WTC11 (cell line): Measurements from ENCODE around the gene NRP2. TPM values are rescaled to one million over a fixed set of nuclear protein-coding genes. Genes with fewer than 3 reads are reported as not detected.

Source experiments
- ATAC-seq: fragments of 200-7000 bp; cut with Tn5 transposase; 2 replicates; pipeline ENCODE4 v1.10.0; 2021; ENCODE audit warnings: mild to moderate bottlenecking, moderate library complexity
- CTCF ChIA-PET: fragments of 300-600 bp; sonication (Branson Sonifier 250); formaldehyde crosslinking; loops from one replicate; lab custom pipeline; 2021; ENCODE audit warnings: antibody characterized with exemption; lab: Charles Lee
- POLR2A ChIA-PET: fragments of 350-600 bp; sonication (Branson Sonifier 250); formaldehyde crosslinking; loops from one replicate; lab custom pipeline; 2021; ENCODE audit warnings: antibody characterized with exemption; lab: Charles Lee
- DNase-seq: peaks from one replicate; pipeline ENCODE4 v3.0.0; 2021; ENCODE audit warnings: low spot score
- H3K27ac Mint-ChIP-seq: 2 replicates; pipeline ENCODE4 v1.8.0; 2021; ENCODE audit warnings: mixed read lengths
- H3K27me3 Mint-ChIP-seq: 2 replicates; pipeline ENCODE4 v1.8.0; 2021; ENCODE audit warnings: low read depth, mild to moderate bottlenecking, moderate library complexity, mixed read lengths
- H3K36me3 Mint-ChIP-seq: 2 replicates; pipeline ENCODE4 v1.8.0; 2021; ENCODE audit warnings: mixed read lengths
- H3K4me1 Mint-ChIP-seq: 2 replicates; pipeline ENCODE4 v1.8.0; 2022; ENCODE audit warnings: mixed read lengths
- H3K4me3 Mint-ChIP-seq: 2 replicates; pipeline ENCODE4 v1.8.0; 2021; ENCODE audit warnings: mild to moderate bottlenecking, moderate library complexity, mixed read lengths
- H3K9me3 Mint-ChIP-seq: 2 replicates; pipeline ENCODE4 v1.8.0; 2021; ENCODE audit warnings: mixed read lengths
- CBFB ChIP-seq: sonication (generic); formaldehyde crosslinking; IDR thresholded peaks from 2 replicates; pipeline ENCODE4 v1.8.1; 2022; ENCODE audit warnings: mild to moderate bottlenecking, low read depth, missing genetic modification reagents
- CDX4 ChIP-seq: fragments of 250-450 bp; sonication (Bioruptor Pico); IDR thresholded peaks from 2 replicates; pipeline ENCODE4 v1.9.0; 2021; ENCODE audit warnings: moderate library complexity, mild to moderate bottlenecking, inconsistent platforms, borderline replicate concordance
- ESRRA ChIP-seq: sonication (generic); formaldehyde crosslinking; IDR thresholded peaks from 2 replicates; pipeline ENCODE4 v1.8.1; 2022; ENCODE audit warnings: mild to moderate bottlenecking, missing genetic modification reagents, borderline replicate concordance
- FOXJ3 ChIP-seq: sonication (generic); formaldehyde crosslinking; IDR thresholded peaks from 2 replicates; pipeline ENCODE4 v1.9.0; 2021; ENCODE audit warnings: missing genetic modification reagents, mild to moderate bottlenecking, borderline replicate concordance
- HMGA2 ChIP-seq: fragments of 250-450 bp; sonication (Bioruptor Pico); IDR thresholded peaks from 2 replicates; pipeline ENCODE4 v1.4.0; 2021; ENCODE audit warnings: mild to moderate bottlenecking, moderate library complexity
- IRF1 ChIP-seq: sonication (generic); formaldehyde crosslinking; IDR thresholded peaks from 2 replicates; pipeline ENCODE4 v1.8.0; 2023; ENCODE audit warnings: missing genetic modification reagents
- NFE2L1 ChIP-seq: sonication (generic); formaldehyde crosslinking; IDR thresholded peaks from 2 replicates; pipeline ENCODE4 v1.8.1; 2023; ENCODE audit warnings: missing genetic modification reagents
- NFYB ChIP-seq: sonication (generic); formaldehyde crosslinking; conservative IDR thresholded peaks from 2 replicates; pipeline ENCODE4 v1.8.0; 2022; ENCODE audit warnings: low read depth, missing genetic modification reagents
- NR2C2 ChIP-seq: sonication (generic); formaldehyde crosslinking; IDR thresholded peaks from 2 replicates; pipeline ENCODE4 v1.8.0; 2022; ENCODE audit warnings: mild to moderate bottlenecking, missing genetic modification reagents
- PREB ChIP-seq: sonication (generic); formaldehyde crosslinking; IDR thresholded peaks from 2 replicates; pipeline ENCODE4 v1.8.1; 2022; ENCODE audit warnings: mild to moderate bottlenecking, missing genetic modification reagents, moderate library complexity, borderline replicate concordance
- SMAD4 ChIP-seq: sonication (generic); formaldehyde crosslinking; IDR thresholded peaks from 2 replicates; pipeline ENCODE4 v1.8.0; 2022; ENCODE audit warnings: mild to moderate bottlenecking, missing genetic modification reagents
- SOX15 ChIP-seq: fragments of 250-450 bp; sonication (Bioruptor Pico); IDR thresholded peaks from 2 replicates; pipeline ENCODE4 v1.9.0; 2021; ENCODE audit warnings: mild to moderate bottlenecking
- SP1 ChIP-seq: sonication (generic); formaldehyde crosslinking; conservative IDR thresholded peaks from 2 replicates; pipeline ENCODE4 v1.8.1; 2022; ENCODE audit warnings: missing genetic modification reagents
- TEAD1 ChIP-seq: sonication (generic); formaldehyde crosslinking; IDR thresholded peaks from 2 replicates; pipeline ENCODE4 v1.8.0; 2022; ENCODE audit warnings: mild to moderate bottlenecking, missing genetic modification reagents
- TEAD4 ChIP-seq: sonication (generic); formaldehyde crosslinking; IDR thresholded peaks from 2 replicates; pipeline ENCODE4 v1.8.0; 2022; ENCODE audit warnings: mild to moderate bottlenecking, missing genetic modification reagents
- ZBTB21 ChIP-seq: sonication (generic); formaldehyde crosslinking; IDR thresholded peaks from 2 replicates; pipeline ENCODE4 v1.8.1; 2023; ENCODE audit warnings: mild to moderate bottlenecking, missing genetic modification reagents, borderline replicate concordance
- ZMAT4 ChIP-seq: fragments of 250-450 bp; sonication (Bioruptor Pico); IDR thresholded peaks from 2 replicates; pipeline ENCODE4 v1.9.0; 2021; ENCODE audit warnings: mild to moderate bottlenecking
- ZNF138 ChIP-seq: sonication (generic); formaldehyde crosslinking; conservative IDR thresholded peaks from 2 replicates; pipeline ENCODE4 v1.8.1; 2022; ENCODE audit warnings: mild to moderate bottlenecking, moderate library complexity, missing genetic modification reagents
- ZNF219 ChIP-seq: sonication (generic); formaldehyde crosslinking; IDR thresholded peaks from 2 replicates; pipeline ENCODE4 v1.8.0; 2023; ENCODE audit warnings: missing genetic modification reagents, mild to moderate bottlenecking, borderline replicate concordance
- ZNF263 ChIP-seq: sonication (generic); formaldehyde crosslinking; IDR thresholded peaks from 2 replicates; pipeline ENCODE4 v1.8.1; 2022; ENCODE audit warnings: low read depth, mild to moderate bottlenecking, moderate library complexity, missing genetic modification reagents
- ZNF317 ChIP-seq: sonication (generic); formaldehyde crosslinking; IDR thresholded peaks from 2 replicates; pipeline ENCODE4 v1.8.1; 2023; ENCODE audit warnings: low read depth, mild to moderate bottlenecking, moderate library complexity, missing genetic modification reagents, borderline replicate concordance
- total RNA-seq: library from RNA; stranded (reverse); gene quantifications from 3 replicates; pipeline ENCODE4 v1.2.3, GENCODE V29; 2021
- TF ChIP-seq, protein P1 (sequence below): fragments of 250-450 bp; sonication (Bioruptor Pico); IDR thresholded peaks from 2 replicates; pipeline ENCODE4 v1.9.0; 2021; ENCODE audit warnings: mild to moderate bottlenecking
- TF ChIP-seq, protein P2 (sequence below): sonication (generic); formaldehyde crosslinking; IDR thresholded peaks from 2 replicates; pipeline ENCODE4 v1.8.1; 2022; ENCODE audit warnings: low read depth, mild to moderate bottlenecking, moderate library complexity, missing genetic modification reagents, borderline replicate concordance
- TF ChIP-seq, protein P3 (sequence below): sonication (generic); formaldehyde crosslinking; IDR thresholded peaks from 2 replicates; pipeline ENCODE4 v1.8.0; 2022; ENCODE audit warnings: mild to moderate bottlenecking, missing genetic modification reagents

Gene NRP2
- total RNA-seq, 1 experiment from 2014 or later, result 41.0 TPM

- TF ChIP-seq, protein P1, sequence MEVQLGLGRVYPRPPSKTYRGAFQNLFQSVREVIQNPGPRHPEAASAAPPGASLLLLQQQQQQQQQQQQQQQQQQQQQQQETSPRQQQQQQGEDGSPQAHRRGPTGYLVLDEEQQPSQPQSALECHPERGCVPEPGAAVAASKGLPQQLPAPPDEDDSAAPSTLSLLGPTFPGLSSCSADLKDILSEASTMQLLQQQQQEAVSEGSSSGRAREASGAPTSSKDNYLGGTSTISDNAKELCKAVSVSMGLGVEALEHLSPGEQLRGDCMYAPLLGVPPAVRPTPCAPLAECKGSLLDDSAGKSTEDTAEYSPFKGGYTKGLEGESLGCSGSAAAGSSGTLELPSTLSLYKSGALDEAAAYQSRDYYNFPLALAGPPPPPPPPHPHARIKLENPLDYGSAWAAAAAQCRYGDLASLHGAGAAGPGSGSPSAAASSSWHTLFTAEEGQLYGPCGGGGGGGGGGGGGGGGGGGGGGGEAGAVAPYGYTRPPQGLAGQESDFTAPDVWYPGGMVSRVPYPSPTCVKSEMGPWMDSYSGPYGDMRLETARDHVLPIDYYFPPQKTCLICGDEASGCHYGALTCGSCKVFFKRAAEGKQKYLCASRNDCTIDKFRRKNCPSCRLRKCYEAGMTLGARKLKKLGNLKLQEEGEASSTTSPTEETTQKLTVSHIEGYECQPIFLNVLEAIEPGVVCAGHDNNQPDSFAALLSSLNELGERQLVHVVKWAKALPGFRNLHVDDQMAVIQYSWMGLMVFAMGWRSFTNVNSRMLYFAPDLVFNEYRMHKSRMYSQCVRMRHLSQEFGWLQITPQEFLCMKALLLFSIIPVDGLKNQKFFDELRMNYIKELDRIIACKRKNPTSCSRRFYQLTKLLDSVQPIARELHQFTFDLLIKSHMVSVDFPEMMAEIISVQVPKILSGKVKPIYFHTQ (CRISPR knock-in tag), result no peak
- TF ChIP-seq ZBTB21 (CRISPR knock-in tag) (no peak), SMAD4 (CRISPR knock-in tag) (no peak), NFYB (CRISPR knock-in tag) (no peak), ZNF263 (CRISPR knock-in tag) (no peak), FOXJ3 (CRISPR knock-in tag) (no peak), HMGA2 (no peak)
- TF ChIP-seq, protein P2, sequence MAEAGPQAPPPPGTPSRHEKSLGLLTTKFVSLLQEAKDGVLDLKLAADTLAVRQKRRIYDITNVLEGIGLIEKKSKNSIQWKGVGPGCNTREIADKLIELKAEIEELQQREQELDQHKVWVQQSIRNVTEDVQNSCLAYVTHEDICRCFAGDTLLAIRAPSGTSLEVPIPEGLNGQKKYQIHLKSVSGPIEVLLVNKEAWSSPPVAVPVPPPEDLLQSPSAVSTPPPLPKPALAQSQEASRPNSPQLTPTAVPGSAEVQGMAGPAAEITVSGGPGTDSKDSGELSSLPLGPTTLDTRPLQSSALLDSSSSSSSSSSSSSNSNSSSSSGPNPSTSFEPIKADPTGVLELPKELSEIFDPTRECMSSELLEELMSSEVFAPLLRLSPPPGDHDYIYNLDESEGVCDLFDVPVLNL (CRISPR knock-in tag), result no peak
Measured at GRCh38 chr2:205757271-205757670, 75.0 kb downstream of the NRP2 start (continued).

- ATAC-seq, result no peak
Measured at GRCh38 chr2:205758051-205758450, 75.8 kb downstream of the NRP2 start.

GRCh38 chr2:205758500-205758899, 76.2 kb downstream of the NRP2 start:
- H3K36me3 Mint-ChIP-seq, result no peaks in the 10 kb centered on the region; the same call in 1 of the 2 replicates
- POLR2A ChIA-PET, result interaction anchor here (0.6 kb wide), 1 partner anchor 412 kb away, joined by 3 read pairs; no protein-coding TSS in a partner anchor
- no peak overlapping the region for H3K4me3 Mint-ChIP-seq
- TF ChIP-seq NR2C2 (CRISPR knock-in tag), result no peak
- no peak for TF ChIP-seq CDX4 (CRISPR knock-in tag)
- no peak for TF ChIP-seq CBFB
- no peak for TF ChIP-seq NFE2L1 (CRISPR knock-in tag)
- TF ChIP-seq TEAD1 (CRISPR knock-in tag), result no peak
- no peak for TF ChIP-seq ZNF138
- TF ChIP-seq FOXJ3 (CRISPR knock-in tag), result no peak
- TF ChIP-seq ZNF317 (CRISPR knock-in tag), result no peak
- TF ChIP-seq PREB (CRISPR knock-in tag), result no peak
- TF ChIP-seq ZNF219 (CRISPR knock-in tag), result no peak
- no peak for TF ChIP-seq ESRRA (CRISPR knock-in tag)

More at GRCh38 chr2:205758051-205758450, 75.8 kb downstream of the NRP2 start:
- H3K4me1 Mint-ChIP-seq, result peaks cover 10% of the 10 kb centered on the region
- ChIA-PET POLR2A (no interaction called here), CTCF (interaction anchor here (3.2 kb wide), 1 partner anchor 37 kb away, joined by 9 read pairs; no protein-coding TSS in a partner anchor)
- no peaks in the 10 kb centered on the region for H3K9me3 Mint-ChIP-seq
- H3K4me3 Mint-ChIP-seq, result no peak overlapping the region
- no peak overlapping the region for H3K27ac Mint-ChIP-seq
- TF ChIP-seq ZMAT4 (CRISPR knock-in tag) (no peak), NR2C2 (CRISPR knock-in tag) (no peak), IRF1 (CRISPR knock-in tag) (no peak), SOX15 (CRISPR knock-in tag) (no peak), SP1 (no peak), ZNF219 (CRISPR knock-in tag) (no peak), TEAD4 (CRISPR knock-in tag) (no peak), FOXJ3 (CRISPR knock-in tag) (no peak)
- TF ChIP-seq, protein P3, sequence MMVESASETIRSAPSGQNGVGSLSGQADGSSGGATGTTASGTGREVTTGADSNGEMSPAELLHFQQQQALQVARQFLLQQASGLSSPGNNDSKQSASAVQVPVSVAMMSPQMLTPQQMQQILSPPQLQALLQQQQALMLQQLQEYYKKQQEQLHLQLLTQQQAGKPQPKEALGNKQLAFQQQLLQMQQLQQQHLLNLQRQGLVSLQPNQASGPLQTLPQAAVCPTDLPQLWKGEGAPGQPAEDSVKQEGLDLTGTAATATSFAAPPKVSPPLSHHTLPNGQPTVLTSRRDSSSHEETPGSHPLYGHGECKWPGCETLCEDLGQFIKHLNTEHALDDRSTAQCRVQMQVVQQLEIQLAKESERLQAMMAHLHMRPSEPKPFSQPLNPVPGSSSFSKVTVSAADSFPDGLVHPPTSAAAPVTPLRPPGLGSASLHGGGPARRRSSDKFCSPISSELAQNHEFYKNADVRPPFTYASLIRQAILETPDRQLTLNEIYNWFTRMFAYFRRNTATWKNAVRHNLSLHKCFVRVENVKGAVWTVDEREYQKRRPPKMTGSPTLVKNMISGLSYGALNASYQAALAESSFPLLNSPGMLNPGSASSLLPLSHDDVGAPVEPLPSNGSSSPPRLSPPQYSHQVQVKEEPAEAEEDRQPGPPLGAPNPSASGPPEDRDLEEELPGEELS (CRISPR knock-in tag), result no peak
- H3K36me3 Mint-ChIP-seq, result no peaks in the 10 kb centered on the region; the same call in 1 of the 2 replicates
- H3K27me3 Mint-ChIP-seq, result no peaks in the 10 kb centered on the region
- no peak for DNase-seq

More at GRCh38 chr2:205758500-205758899, 76.2 kb downstream of the NRP2 start:
- Mint-ChIP-seq H3K4me1 (peaks cover 14% of the 10 kb centered on the region), H3K9me3 (no peaks in the 10 kb centered on the region), H3K27ac (no peak overlapping the region), H3K27me3 (no peaks in the 10 kb centered on the region; the same call in 1 of the 2 replicates)
- CTCF ChIA-PET, result interaction anchor here (3.2 kb wide), 1 partner anchor 37 kb away, joined by 9 read pairs; no protein-coding TSS in a partner anchor
- no peak for ATAC-seq
- no peak for DNase-seq
